ENCODE results near the gene NPM3.

Gene NPM3

GRCh38 chr10:101776161-101776817 lies 7.0 kb downstream of the NPM3 start:
- no peak overlapping the region for H3K4me3 ChIP-seq (replicated peaks; ENCODE audit: insufficient read depth, low read length)

GRCh38 chr10:101775273-101776160 lies 7.7 kb downstream of the NPM3 start, which contains the start of gene FGF8:
Gene FGF8, minus strand, starts transcription at chr10:101776114. Its CDS starts 214 bp downstream, at chr10:101775900.
- no peak within 1 kb of the TSS for H3K4me3 ChIP-seq (replicated peaks; ENCODE audit: insufficient read depth, low read length)
- TF ChIP-seq POLR2AphosphoS5 (IDR thresholded peaks at IDR 0.05; ENCODE audit: low read depth): no peak
- TF ChIP-seq SPI1 (IDR thresholded peaks at IDR 0.05; ENCODE audit: borderline replicate concordance, low read depth): no peak
- TF ChIP-seq, protein P1, sequence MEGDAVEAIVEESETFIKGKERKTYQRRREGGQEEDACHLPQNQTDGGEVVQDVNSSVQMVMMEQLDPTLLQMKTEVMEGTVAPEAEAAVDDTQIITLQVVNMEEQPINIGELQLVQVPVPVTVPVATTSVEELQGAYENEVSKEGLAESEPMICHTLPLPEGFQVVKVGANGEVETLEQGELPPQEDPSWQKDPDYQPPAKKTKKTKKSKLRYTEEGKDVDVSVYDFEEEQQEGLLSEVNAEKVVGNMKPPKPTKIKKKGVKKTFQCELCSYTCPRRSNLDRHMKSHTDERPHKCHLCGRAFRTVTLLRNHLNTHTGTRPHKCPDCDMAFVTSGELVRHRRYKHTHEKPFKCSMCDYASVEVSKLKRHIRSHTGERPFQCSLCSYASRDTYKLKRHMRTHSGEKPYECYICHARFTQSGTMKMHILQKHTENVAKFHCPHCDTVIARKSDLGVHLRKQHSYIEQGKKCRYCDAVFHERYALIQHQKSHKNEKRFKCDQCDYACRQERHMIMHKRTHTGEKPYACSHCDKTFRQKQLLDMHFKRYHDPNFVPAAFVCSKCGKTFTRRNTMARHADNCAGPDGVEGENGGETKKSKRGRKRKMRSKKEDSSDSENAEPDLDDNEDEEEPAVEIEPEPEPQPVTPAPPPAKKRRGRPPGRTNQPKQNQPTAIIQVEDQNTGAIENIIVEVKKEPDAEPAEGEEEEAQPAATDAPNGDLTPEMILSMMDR (IDR thresholded peaks at IDR 0.05; ENCODE audit: insufficient read depth, low read length): no peak
- no peak for TF ChIP-seq GABPA (IDR thresholded peaks at IDR 0.05; ENCODE audit: low read depth)
- TF ChIP-seq, protein P2, sequence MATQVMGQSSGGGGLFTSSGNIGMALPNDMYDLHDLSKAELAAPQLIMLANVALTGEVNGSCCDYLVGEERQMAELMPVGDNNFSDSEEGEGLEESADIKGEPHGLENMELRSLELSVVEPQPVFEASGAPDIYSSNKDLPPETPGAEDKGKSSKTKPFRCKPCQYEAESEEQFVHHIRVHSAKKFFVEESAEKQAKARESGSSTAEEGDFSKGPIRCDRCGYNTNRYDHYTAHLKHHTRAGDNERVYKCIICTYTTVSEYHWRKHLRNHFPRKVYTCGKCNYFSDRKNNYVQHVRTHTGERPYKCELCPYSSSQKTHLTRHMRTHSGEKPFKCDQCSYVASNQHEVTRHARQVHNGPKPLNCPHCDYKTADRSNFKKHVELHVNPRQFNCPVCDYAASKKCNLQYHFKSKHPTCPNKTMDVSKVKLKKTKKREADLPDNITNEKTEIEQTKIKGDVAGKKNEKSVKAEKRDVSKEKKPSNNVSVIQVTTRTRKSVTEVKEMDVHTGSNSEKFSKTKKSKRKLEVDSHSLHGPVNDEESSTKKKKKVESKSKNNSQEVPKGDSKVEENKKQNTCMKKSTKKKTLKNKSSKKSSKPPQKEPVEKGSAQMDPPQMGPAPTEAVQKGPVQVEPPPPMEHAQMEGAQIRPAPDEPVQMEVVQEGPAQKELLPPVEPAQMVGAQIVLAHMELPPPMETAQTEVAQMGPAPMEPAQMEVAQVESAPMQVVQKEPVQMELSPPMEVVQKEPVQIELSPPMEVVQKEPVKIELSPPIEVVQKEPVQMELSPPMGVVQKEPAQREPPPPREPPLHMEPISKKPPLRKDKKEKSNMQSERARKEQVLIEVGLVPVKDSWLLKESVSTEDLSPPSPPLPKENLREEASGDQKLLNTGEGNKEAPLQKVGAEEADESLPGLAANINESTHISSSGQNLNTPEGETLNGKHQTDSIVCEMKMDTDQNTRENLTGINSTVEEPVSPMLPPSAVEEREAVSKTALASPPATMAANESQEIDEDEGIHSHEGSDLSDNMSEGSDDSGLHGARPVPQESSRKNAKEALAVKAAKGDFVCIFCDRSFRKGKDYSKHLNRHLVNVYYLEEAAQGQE (IDR thresholded peaks at IDR 0.05; ENCODE audit: insufficient replicate concordance, low read depth): no peak
- DNase-seq (ENCODE audit: low read depth in 1 of 2, low spot score in 1 of 2): no peak
- no peak within 1 kb of the TSS for H3K27ac ChIP-seq (replicated peaks)
- H3K27me3 ChIP-seq (ENCODE audit: insufficient read depth, poor library complexity, severe bottlenecking): peaks cover 43% of the 10 kb centered on the region

More at GRCh38 chr10:101776161-101776817, 7.0 kb downstream of the NPM3 start:
- no peak for TF ChIP-seq SPI1 (IDR thresholded peaks at IDR 0.05; ENCODE audit: borderline replicate concordance, low read depth)
- Histone ChIP-seq H3K27me3 (ENCODE audit: insufficient read depth, poor library complexity, severe bottlenecking) (peaks cover 43% of the 10 kb centered on the region), H3K27ac (replicated peaks) (no peak overlapping the region)
- DNase-seq (ENCODE audit: low read depth in 1 of 2, low spot score in 1 of 2): no peak

DNA sequence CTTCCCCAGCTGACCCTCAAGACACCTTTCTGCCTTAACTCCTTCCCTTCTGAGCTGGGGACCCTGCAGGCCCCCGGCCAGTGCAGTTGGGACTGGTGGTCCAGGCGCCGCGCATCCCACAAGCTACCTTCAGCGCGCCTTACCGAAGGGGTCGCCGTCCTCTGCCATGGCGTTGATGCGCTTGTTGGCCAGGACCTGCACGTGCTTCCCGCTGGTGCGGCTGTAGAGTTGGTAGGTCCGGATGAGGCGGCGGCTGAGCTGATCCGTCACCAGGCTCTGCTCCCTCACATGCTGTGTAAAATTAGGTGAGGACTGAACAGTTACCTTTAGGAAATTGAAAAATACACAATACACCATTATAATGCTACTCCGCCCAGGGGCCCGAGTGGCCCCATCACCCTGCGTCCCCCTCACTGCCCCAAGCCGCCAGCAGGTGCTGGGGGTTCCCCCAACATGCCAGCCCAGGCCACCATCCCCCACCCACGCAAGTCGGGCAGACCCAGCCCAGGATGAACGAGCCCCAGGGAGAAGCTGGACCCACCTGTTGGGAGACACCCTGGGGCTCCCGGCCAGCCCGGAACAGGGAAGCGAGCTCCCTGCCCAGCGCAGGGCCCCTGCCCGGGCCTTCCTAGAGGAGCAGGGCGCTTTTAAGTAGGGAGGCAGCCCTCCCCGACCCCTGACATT lies 8.5 kb downstream of the NPM3 start:
- TF ChIP-seq, protein P2 (IDR thresholded peaks at IDR 0.05; ENCODE audit: insufficient replicate concordance, low read depth): no peak
- TF ChIP-seq, protein P1 (IDR thresholded peaks at IDR 0.05; ENCODE audit: insufficient read depth, low read length): no peak
- TF ChIP-seq GABPA (IDR thresholded peaks at IDR 0.05; ENCODE audit: low read depth) (no peak), POLR2AphosphoS5 (IDR thresholded peaks at IDR 0.05; ENCODE audit: low read depth) (no peak), SPI1 (IDR thresholded peaks at IDR 0.05; ENCODE audit: borderline replicate concordance, low read depth) (no peak)
- H3K27me3 ChIP-seq (ENCODE audit: insufficient read depth, poor library complexity, severe bottlenecking): peaks cover 43% of the 10 kb centered on the region
- no peak for DNase-seq (ENCODE audit: low read depth in 1 of 2, low spot score in 1 of 2)
- H3K27ac ChIP-seq (replicated peaks): no peak overlapping the region
- no peak overlapping the region for H3K4me3 ChIP-seq (replicated peaks; ENCODE audit: insufficient read depth, low read length)
